Kidney (tissue), 14 donors: ENCODE measurements around the gene RASA3. TPM values are rescaled to one million over a fixed set of nuclear protein-coding genes. Genes with fewer than 3 reads are reported as not detected.
A peak's percentile ranks its signal among the peaks of the same experiment; 100 is the strongest.

Experiments used
- DNase-seq, 5 donors: peaks; one replicate each; pipeline ENCODE4 v3.0.0-alpha.2; 2013 to 2020
- FAIRE-seq: peaks from 2 replicates; lab custom pipeline; 2012; peaks lifted over from hg19 to GRCh38; lab: Jason Lieb, UNC
- H3K27ac ChIP-seq, 2 donors: one replicate each; pipeline ENCODE4 v1.7.0; 2013; ENCODE audit warnings: low read depth in 2 of 2, low read length in 2 of 2, inconsistent platforms in 1 of 2
- H3K27me3 ChIP-seq: one replicate; pipeline ENCODE4 v1.7.1; 2013; ENCODE audit warnings: low read length, inconsistent platforms; ENCODE audit not compliant: control insufficient read depth, insufficient read depth
- H3K36me3 ChIP-seq, 3 donors: one replicate each; pipeline versions ENCODE4 v1.7.0 to v1.7.1; 2013; ENCODE audit warnings: low read length in 3 of 3, control low read depth in 1 of 3, inconsistent platforms in 1 of 3; ENCODE audit not compliant: insufficient read depth in 3 of 3, control insufficient read depth in 2 of 3
- H3K4me1 ChIP-seq, 3 donors: one replicate each; pipeline versions ENCODE4 v1.7.0 to v1.7.1; 2013; ENCODE audit warnings: low read length in 3 of 3, inconsistent platforms in 1 of 3, low read depth in 1 of 3; ENCODE audit not compliant: control insufficient read depth in 2 of 3, insufficient read depth in 2 of 3
- H3K4me3 ChIP-seq, 3 donors: one replicate each; pipeline versions ENCODE4 v1.7.0 to v1.8.1; 2013; ENCODE audit warnings: low read length in 3 of 3, control low read depth in 1 of 3, inconsistent platforms in 1 of 3
- H3K9ac ChIP-seq, 3 donors: one replicate each; pipeline versions ENCODE4 v1.7.0 to v1.7.1; 2013; ENCODE audit warnings: low read length in 3 of 3, control low read depth in 1 of 3, inconsistent platforms in 1 of 3
- H3K9me3 ChIP-seq, 3 donors: one replicate each; pipeline versions ENCODE4 v1.7.0 to v1.7.1; 2013; ENCODE audit warnings: low read length in 3 of 3, control low read depth in 1 of 3, inconsistent platforms in 1 of 3; ENCODE audit not compliant: control insufficient read depth in 2 of 3, insufficient read depth in 1 of 3
- intact Hi-C: fragments of 100-400 bp; cut with DNase I; formaldehyde crosslinking; loops from one replicate; pipeline ENCODE4 v1.11.1; 2022
- polyA plus RNA-seq: library from polyadenylated mRNA; stranded (reverse); fragments of 350-450 nt; fragmentation: Illumina TruSeq; extraction: RNeasy Lipid Tissue Mini Kit (QIAGEN cat#74804); gene quantifications from one replicate; pipeline ENCODE4 v1.2.3, GENCODE V29; 2014; ENCODE audit warnings: low read depth, low replicate concordance; ENCODE audit not compliant: insufficient read depth
- total RNA-seq: library from RNA; stranded (reverse); fragmentation: NEBNext Ultra II Directional; extraction: Animal tissue kit (Norgen Biotek cat#: 25700); gene quantifications from one replicate; pipeline ENCODE4 v1.2.1, GENCODE V29; 2021
- TF ChIP-seq, protein P1 (sequence below): IDR thresholded peaks from 3 replicates; pipeline ENCODE4 v1.5.1; 2012; ENCODE audit warnings: mild to moderate bottlenecking, moderate library complexity, borderline replicate concordance; ENCODE audit not compliant: insufficient read depth; ENCODE audit errors: extremely low read depth
- donor health status: control.
- donor health status: control.
- donor health status: control.
- donor health status: control.
- donor health status: control.
- donor health status: DM: yes; HTN: yes; CAD: no.
- donor health status: Normal renal cell carcinoma (clear cell type).

The RASA3 gene
- total and polyA plus RNA-seq, 2 donors from 2014 or later, result 4.2 to 28.8 TPM

DNA sequence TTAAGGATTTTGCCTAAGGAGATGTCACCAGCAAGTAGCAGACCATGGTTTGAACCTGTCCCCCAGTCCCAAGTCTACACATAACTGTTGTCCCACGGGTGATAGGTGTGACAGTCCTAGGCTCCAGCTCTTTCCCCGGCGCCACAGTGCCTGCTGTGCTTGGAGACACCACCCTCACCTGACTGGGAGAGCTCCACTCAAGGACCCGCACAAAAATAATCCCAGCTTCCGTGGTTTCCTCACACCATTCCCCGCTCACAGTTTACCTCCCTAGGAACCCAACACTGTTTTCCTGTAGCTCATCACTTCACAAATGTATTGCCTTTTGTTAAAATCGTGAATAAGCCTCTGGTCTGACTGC is 19.8 kb upstream of the RASA3 start:
- Histone ChIP-seq H3K9ac (no peak overlapping the region), H3K9me3 (no peaks in the 10 kb centered on the region), H3K27ac (no peak overlapping the region), H3K4me1 (no peaks in the 10 kb centered on the region), H3K36me3 (no peaks in the 10 kb centered on the region), H3K4me3 (no peak overlapping the region), H3K27me3 (no peaks in the 10 kb centered on the region)
- no peak for DNase-seq
- no peak for FAIRE-seq
- intact Hi-C loops, result no loop called here
- TF ChIP-seq, protein P1, sequence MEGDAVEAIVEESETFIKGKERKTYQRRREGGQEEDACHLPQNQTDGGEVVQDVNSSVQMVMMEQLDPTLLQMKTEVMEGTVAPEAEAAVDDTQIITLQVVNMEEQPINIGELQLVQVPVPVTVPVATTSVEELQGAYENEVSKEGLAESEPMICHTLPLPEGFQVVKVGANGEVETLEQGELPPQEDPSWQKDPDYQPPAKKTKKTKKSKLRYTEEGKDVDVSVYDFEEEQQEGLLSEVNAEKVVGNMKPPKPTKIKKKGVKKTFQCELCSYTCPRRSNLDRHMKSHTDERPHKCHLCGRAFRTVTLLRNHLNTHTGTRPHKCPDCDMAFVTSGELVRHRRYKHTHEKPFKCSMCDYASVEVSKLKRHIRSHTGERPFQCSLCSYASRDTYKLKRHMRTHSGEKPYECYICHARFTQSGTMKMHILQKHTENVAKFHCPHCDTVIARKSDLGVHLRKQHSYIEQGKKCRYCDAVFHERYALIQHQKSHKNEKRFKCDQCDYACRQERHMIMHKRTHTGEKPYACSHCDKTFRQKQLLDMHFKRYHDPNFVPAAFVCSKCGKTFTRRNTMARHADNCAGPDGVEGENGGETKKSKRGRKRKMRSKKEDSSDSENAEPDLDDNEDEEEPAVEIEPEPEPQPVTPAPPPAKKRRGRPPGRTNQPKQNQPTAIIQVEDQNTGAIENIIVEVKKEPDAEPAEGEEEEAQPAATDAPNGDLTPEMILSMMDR, result no peak

DNA sequence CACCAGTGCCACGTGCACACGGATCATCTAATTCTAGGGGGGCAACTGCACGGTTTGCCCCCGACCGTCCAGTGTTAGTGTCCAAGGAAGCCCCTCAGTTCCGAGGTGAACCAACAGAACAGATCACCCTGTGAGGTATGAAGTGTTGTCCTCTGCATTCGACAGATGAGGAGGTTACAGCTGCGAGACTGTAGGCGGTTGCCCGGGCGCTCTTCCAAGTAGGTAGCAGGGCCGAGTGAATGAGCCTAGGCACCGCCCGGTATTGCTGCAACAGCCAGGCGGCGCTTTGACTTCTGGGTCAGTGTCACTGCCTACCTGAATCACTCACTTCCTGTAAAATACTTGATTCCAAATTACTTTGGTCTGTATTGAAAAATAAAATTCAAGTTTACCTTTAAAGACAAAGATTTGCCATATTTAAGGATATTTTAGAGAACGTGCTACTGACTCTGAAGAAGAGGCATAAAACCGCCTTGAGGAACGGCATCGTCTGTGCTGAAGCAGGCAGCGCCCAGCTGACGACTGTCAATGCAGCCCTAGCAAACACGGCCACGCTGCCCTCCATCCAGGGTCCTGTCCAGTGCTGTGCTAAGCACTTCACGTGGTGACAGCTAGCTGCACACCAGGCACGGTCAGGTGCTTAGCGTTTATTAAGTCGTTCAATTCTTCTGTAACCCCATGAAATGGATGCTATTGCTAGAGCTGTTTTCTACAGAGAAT is 19.3 kb upstream of the RASA3 start:
- intact Hi-C loops, result no loop called here

DNA sequence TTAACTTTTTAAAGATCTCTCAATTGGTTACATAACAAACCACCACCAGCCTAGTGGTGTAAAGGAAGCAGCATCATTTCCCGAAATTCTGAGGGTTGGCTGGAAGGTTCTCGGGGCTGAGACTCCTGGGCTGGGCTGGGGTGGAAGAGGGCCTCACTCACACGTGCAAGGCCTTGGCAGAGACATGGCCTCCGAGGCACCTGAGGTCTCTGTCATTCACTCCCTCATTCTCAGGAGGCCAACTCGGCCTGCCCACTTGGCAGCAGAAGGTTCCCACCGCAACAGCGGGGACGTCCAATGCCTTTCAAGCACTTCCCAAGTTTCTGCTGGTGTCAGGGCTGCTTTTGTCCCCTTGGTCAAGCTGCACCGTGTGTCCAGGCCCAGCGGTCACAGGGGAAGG is 18.6 kb upstream of the RASA3 start:
- H3K36me3 ChIP-seq, result no peaks in the 10 kb centered on the region
- FAIRE-seq (no peak), DNase-seq (peak in 1 of 5 donors; percentile 48)
- TF ChIP-seq, protein P1, result no peak
- H3K9ac ChIP-seq, result no peak overlapping the region
- no peaks in the 10 kb centered on the region for H3K4me1 ChIP-seq
- H3K27me3 ChIP-seq, result no peaks in the 10 kb centered on the region
- intact Hi-C loops, result no loop called here
- H3K9me3 ChIP-seq, result no peaks in the 10 kb centered on the region
- no peak overlapping the region for H3K4me3 ChIP-seq
- H3K27ac ChIP-seq, result no peak overlapping the region

More for the DNA sequence above, 19.3 kb upstream of the RASA3 start:
- H3K9me3 ChIP-seq, result no peaks in the 10 kb centered on the region
- DNase-seq (peak in 1 of 5 donors; percentile 53), FAIRE-seq (no peak)
- H3K27ac ChIP-seq, result no peak overlapping the region
- TF ChIP-seq, protein P1, result no peak
- no peak overlapping the region for H3K9ac ChIP-seq
- H3K36me3 ChIP-seq, result no peaks in the 10 kb centered on the region
- no peak overlapping the region for H3K4me3 ChIP-seq
- no peaks in the 10 kb centered on the region for H3K27me3 ChIP-seq
- no peaks in the 10 kb centered on the region for H3K4me1 ChIP-seq
